GM23248 (cell line): ENCODE measurements around the gene ELF4.

Experiments used
- EZH2 ChIP-seq: fragments of 200-600 bp; sonication (generic); IDR thresholded peaks from 2 replicates; pipeline ENCODE4 v1.6.1; 2018; ENCODE audit warnings: antibody characterized with exemption, mild to moderate bottlenecking; ENCODE audit not compliant: insufficient read depth, poor library complexity, severe bottlenecking
- EZH2phosphoT487 ChIP-seq: fragments of 200-600 bp; sonication (generic); IDR thresholded peaks from 2 replicates; pipeline ENCODE4 v1.6.1; 2018; ENCODE audit warnings: antibody characterized with exemption, moderate library complexity, mild to moderate bottlenecking, low read depth; ENCODE audit not compliant: insufficient read depth

- TF ChIP-seq EZH2phosphoT487 (no peak), EZH2 (no peak)
Measured at GRCh38 chrX:130130990-130131389, 20.7 kb upstream of the ELF4 start.
